GM19238 (cell line): ENCODE results near the gene GATAD1.
"Not testable (repeated sequence)": the region's sequence is repeated elsewhere in the genome, so short reads cannot be mapped to it uniquely, and the experiment has no call there.

Experiments used
- DNase-seq: peaks from one replicate; pipeline ENCODE4 v3.0.0; 2011; ENCODE audit warnings: low spot score; ENCODE audit not compliant: insufficient read length

GATAD1 gene

DNA sequence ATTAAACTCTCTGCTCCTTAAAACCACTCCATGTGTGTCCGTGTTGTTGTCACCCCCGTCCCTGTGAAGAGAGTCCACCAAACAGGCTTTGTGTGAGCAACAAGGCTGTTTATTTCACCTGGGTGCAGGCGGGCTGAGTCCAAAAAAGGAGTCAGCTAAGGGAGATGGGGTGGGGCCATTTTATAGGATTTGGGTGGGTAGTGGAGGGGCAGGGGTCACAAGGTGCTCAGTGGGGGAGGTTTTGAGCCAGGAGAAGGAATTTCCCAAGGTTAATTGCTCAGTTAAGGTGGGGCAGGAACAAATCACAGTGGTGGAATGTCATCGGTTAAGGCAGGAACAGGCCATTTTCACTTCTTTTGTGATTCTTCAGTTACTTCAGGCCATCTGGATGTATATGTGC is 31.9 kb downstream of the GATAD1 start:
- not testable (repeated sequence) for DNase-seq

DNA sequence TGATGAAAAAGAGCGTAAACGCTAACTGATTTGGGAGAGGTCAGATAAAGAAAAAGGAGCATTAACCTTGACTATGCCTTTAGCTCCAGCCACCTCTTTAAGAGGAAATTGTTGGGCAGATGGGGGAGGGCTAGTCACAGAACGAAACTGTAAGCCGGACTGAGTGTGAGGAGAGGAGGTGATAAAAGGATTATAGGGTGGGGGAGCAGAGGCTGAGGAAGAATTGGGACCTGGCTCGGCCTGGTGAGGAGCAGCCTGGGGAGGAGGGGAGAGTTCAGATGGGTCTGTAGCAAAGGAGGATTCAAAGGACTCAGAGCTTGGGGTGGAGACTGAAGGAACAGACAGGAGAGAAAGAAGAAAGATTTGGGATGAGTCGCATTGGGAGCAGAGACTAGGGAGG is 36.3 kb downstream of the GATAD1 start:
- DNase-seq = not testable (repeated sequence)

DNA sequence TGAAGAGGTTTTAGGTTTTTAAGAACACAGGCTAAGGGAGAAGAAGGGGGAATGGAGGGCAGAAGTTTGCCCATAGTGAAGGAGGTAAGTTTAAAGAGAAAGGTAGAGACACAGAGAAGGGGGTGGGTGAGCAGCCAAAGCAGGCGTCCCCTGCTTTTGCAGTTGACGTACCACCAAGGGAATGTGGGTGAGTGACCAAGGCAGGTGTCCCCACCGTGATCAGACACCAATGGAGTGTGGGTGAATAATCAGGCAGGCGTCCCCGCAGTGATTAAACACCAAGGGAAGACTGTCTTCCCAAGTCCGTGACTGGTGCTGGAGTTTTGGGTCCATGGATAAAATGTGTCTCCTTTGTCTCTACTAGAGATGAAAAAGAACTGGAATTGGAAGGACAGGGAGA is 36.9 kb downstream of the GATAD1 start:
- DNase-seq = not testable (repeated sequence)

DNA sequence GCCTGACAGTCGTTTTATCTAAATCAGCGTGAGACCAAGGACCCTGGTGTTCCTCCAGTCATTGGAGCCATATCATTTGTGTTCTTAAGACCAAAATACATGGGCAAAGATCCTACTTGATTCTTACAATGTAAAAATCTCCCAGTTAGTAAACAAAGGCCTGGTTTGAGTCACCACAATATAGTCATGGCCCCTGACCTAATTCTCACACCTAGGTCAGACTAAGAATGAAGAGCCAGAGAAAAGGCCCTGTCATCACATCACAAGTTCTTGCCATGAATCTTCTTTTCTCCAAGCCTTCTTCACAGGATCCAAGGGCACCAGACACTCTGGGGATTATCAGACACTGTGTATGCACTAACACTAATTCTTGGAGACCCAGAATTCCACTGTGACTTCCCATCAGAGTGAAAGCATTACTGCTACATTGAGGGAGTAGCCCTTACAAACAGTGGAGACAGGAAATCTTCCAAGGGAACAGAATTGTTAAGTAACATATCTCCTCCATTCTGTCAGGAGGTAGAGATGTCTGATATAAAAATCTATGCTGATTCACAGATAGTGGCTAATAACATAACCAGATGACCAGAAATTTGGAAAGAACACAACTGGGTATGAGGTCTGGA is 38.1 kb downstream of the GATAD1 start:
- no peak for DNase-seq

DNA sequence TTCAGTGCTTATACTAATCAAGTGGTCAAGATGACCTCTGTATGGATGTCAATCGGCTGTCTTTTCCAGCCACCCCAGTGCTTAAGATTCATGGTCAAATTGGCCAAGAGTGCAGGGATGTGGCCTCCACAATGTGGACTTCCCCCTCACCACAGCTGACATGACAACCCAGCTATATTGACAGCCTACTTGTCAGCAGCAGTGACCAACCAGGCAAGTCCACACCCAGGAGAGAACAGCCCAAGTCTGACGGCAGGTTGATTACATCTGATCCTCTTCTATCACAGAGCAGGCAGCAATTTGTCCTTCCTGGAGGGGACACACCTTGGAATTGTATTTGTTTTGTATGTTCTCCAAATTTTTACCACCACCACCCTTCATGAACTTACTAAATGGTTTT is 38.7 kb downstream of the GATAD1 start:
- DNase-seq = no peak

- no peak for DNase-seq
Measured at GRCh38 chr7:92487804-92488203, 40.5 kb downstream of the GATAD1 start.

DNA sequence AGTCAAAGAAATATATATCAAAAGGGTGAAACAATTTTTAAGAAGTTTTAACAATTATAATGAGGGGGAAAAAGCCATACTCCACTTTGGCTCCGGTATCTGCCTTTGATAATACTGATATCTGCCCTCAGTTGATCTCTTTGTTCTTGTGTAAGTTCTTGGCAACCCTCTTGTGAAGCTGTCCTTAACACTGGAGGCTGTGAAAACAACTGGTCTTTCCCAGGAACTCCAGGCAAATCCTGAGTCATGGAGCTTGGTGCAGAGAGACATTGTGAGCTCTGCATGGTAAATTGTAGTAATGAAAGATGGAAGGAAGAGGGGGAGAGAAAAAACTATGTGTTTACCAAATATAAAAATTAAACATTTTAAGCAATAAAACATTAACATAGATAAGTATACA is 42.4 kb downstream of the GATAD1 start:
- DNase-seq = no peak

DNA sequence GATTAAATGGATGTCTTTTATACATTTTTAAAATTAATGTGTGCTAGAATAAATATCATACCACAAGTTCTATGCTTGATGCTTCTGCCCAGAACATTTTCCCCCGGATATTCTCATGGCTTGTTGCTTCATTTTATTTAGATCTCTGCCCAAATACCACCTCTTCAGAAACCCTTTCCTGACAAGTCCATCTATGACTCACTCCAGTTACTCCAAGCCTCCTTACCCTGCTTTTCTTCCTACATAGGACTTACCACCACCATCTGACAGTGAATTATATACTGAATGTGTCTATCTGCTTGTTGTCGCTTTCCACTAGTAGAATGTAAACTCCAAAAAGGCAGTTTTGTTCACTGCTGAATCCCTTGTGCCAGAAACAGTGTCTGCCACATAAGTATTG is 49.6 kb downstream of the GATAD1 start:
- no peak for DNase-seq

- DNase-seq = no peak
Measured at GRCh38 chr7:92498557-92498956, 51.3 kb downstream of the GATAD1 start.

- DNase-seq = no peak
Measured at GRCh38 chr7:92503767-92504166, 56.5 kb downstream of the GATAD1 start.

- DNase-seq = no peak
Measured at GRCh38 chr7:92504563-92504962, 57.3 kb downstream of the GATAD1 start.

- no peak for DNase-seq
Measured at GRCh38 chr7:92506363-92506762, 59.1 kb downstream of the GATAD1 start.

- DNase-seq = no peak
Measured at GRCh38 chr7:92508946-92509345, 61.7 kb downstream of the GATAD1 start.
